Hepatocyte (in vitro differentiated cells): ENCODE measurements around the gene NEDD4L.

ENCODE experiments used
- CTCF ChIP-seq: fragments of 200-600 bp; sonication (generic); IDR thresholded peaks from 2 replicates; pipeline ENCODE4 v1.5.1; 2016; ENCODE audit warnings: antibody characterized with exemption, mild to moderate bottlenecking; ENCODE audit not compliant: poor library complexity
- EZH2 ChIP-seq: fragments of 200-600 bp; sonication (generic); IDR thresholded peaks from 2 replicates; pipeline ENCODE4 v1.6.1; 2016; ENCODE audit warnings: antibody characterized with exemption, mild to moderate bottlenecking, borderline replicate concordance
- EZH2phosphoT487 ChIP-seq: fragments of 200-600 bp; sonication (generic); IDR thresholded peaks from one replicate; pipeline ENCODE4 v1.6.1; 2018; ENCODE audit warnings: antibody characterized with exemption, mild to moderate bottlenecking, low read depth, moderate library complexity; ENCODE audit not compliant: unreplicated experiment, severe bottlenecking

DNA sequence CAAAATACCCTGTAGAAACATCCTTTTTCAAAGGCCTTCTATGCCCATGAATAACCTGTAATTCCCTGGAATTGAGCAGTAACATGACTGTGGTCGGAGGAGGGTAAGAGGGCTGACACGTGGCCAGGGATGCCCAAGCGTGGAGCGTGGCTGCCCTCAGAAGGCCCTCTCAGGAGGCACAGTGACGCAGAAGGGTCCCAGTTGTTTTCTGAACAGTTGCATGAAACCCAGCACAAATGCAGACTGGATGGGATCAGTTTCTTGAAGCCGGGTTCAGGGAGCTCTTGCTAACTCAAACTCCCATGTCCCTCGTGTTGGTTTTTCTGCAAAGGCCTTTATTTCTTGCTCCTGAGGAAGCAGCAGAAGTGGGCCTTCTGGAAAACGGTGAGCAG, 347.9 kb downstream of the NEDD4L start:
- TF ChIP-seq CTCF (no peak), EZH2 (no peak), EZH2phosphoT487 (no peak)
